ENCODE measurements around the gene IQCB1. TPM values are rescaled to one million over a fixed set of nuclear protein-coding genes. Genes with fewer than 3 reads are reported as not detected.
A peak's percentile ranks its signal among the peaks of the same experiment; 100 is the strongest.

The IQCB1 gene
- total and polyA plus RNA-seq, 10 of the 15 experiments (the other 5 are each of a cell fraction or from before 2014, with no cell fraction given), result 36.0 to 69.4 (median 48.9) TPM

- peaks cover 35% of the 10 kb centered on the region for H3K79me2 ChIP-seq (ENCODE audit: control insufficient read depth, insufficient read depth, low read length)
- DNase-seq (ENCODE audit: low read depth, low spot score) (no peak), FAIRE-seq (no peak), ATAC-seq (no peak)
- H3K9me3 ChIP-seq (replicated peaks; ENCODE audit: control insufficient read depth, insufficient read depth, low read length), result no peaks in the 10 kb centered on the region
- RAD21 ChIA-PET (ENCODE audit: unreplicated experiment), result interaction anchor here (0.6 to 1.5 kb wide), 4 partner anchors 52 to 204 kb away, joined by 3 to 5 read pairs (median 3); partner anchors contain the start of gene POLQ
- H3K27me3 ChIP-seq (replicated peaks in 1 of 2; ENCODE audit: control insufficient read depth in 2 of 2, insufficient read depth in 2 of 2, low read length in 1 of 2), result no peaks in the 10 kb centered on the region; a peak in 1 of 4 replicates
- SMC1A ChIA-PET (ENCODE audit: uncharacterized antibody, unreplicated experiment), result interaction anchor here (0.7 to 2.3 kb wide), 8 partner anchors 14 to 315 kb away, joined by 3 to 6 read pairs (median 4); partner anchors contain the start of gene POLQ
- intact Hi-C loops (cut with micrococcal nuclease; ENCODE audit: unreplicated experiment) (no loop called here), in situ Hi-C loops (cut with MboI) (no loop called here)
- H3K4me1 ChIP-seq (ENCODE audit: control insufficient read depth, insufficient read depth, low read length), result no peaks in the 10 kb centered on the region
- POLR2A ChIA-PET, result interaction anchor here (0.7 to 2.9 kb wide), 11 partner anchors 9 to 89 kb away, joined by 3 to 8 read pairs (median 4); partner anchors contain the start of gene HCLS1
- peak overlapping the region; percentile 80 for H2AFZ ChIP-seq (ENCODE audit: control insufficient read depth, low read depth, low read length)
- no peaks in the 10 kb centered on the region for H4K20me1 ChIP-seq (ENCODE audit: control insufficient read depth, insufficient read depth)
- peak overlapping the region; percentile 57 for H3K27ac ChIP-seq (ENCODE audit: control insufficient read depth, insufficient read depth)
- WGBS (ENCODE audit: insufficient coverage, insufficient replicate concordance, low lambda C conversion rate, missing lambda C conversion rate), result 1% methylated on average over 9 of the region's 9 CpGs
- peak overlapping the region; percentile 87 for H3K4me3 ChIP-seq
- peak overlapping the region; percentile 78 for H3K4me2 ChIP-seq (ENCODE audit: control insufficient read depth, insufficient read depth)
- CTCF ChIA-PET, result interaction anchor here (0.6 kb wide), 1 partner anchor 256 kb away, joined by 3 read pairs; no protein-coding TSS in a partner anchor
- no peak for TF ChIP-seq SREBF1 (IDR thresholded peaks at IDR 0.05; ENCODE audit: low read length)
- TF ChIP-seq HDGF (IDR thresholded peaks at IDR 0.05), result no peak
- no peak for TF ChIP-seq BACH1 (IDR thresholded peaks at IDR 0.05; ENCODE audit: borderline replicate concordance)
- peak; percentile 34; the same call in 1 of the 2 replicates for TF ChIP-seq NKRF (conservative IDR thresholded peaks at IDR 0.05)
- TF ChIP-seq RFX5 (IDR thresholded peaks at IDR 0.05; ENCODE audit: low read depth, low read length), result no peak
- TF ChIP-seq ZBTB11 (CRISPR knock-in tag; IDR thresholded peaks at IDR 0.05), result no peak
- no peak for TF ChIP-seq CREB1 (IDR thresholded peaks at IDR 0.05; ENCODE audit: low read depth)
- TF ChIP-seq TAF1 (IDR thresholded peaks at IDR 0.05; ENCODE audit: borderline replicate concordance, low read depth, low read length), result peak; percentile 87
- no peak for TF ChIP-seq IRF5 (IDR thresholded peaks at IDR 0.05; ENCODE audit: borderline replicate concordance)
- peak; percentile 6; the same call in 1 of the 2 replicates for TF ChIP-seq MTA2 (IDR thresholded peaks at IDR 0.05; ENCODE audit: low read depth)
- H3K36me3 ChIP-seq (ENCODE audit: control insufficient read depth in 2 of 2, insufficient read depth in 2 of 2, low read length in 1 of 2), result no peaks in the 10 kb centered on the region
- peak overlapping the region; percentile 75 for H3K9ac ChIP-seq (ENCODE audit: control insufficient read depth, insufficient read depth, low read length)
- BruUV-seq (replicated peaks), result TSS peak; percentile 99
These were observed 84.8 kb downstream of the IQCB1 start for GRCh38 chr3:121750087-121750415.

All from GM12878 (cell line).